ENCODE data around the gene NAMPT. TPM values are rescaled to one million over a fixed set of nuclear protein-coding genes. Genes with fewer than 3 reads are reported as not detected.
"Not testable (repeated sequence)": the region's sequence is repeated elsewhere in the genome, so short reads cannot be mapped to it uniquely, and the experiment has no call there.

Gene NAMPT
- total RNA-seq, 4 donors from 2014 or later = 107 to 199 (median 159) TPM

- H3K9me3 ChIP-seq = no peaks in the 10 kb centered on the region
- H3K27me3 ChIP-seq = no peaks in the 10 kb centered on the region
- intact Hi-C loops (cut with DNase I; ENCODE audit: low total_unique reads) = loop anchor here (2.0 kb wide), 3 partner anchors 39 to 209 kb away; partner anchors contain the start of gene NAMPT
- in situ Hi-C loops (cut with MboI; ENCODE audit: low sequenced_read_pairs in 4 of 4) = no loop called here
- ATAC-seq (no peak), DNase-seq (no peak)
- H3K27ac ChIP-seq = peak overlapping the region; percentile 73 to 91 (median 80)
- no peak overlapping the region for H3K4me3 ChIP-seq
- H3K4me1 ChIP-seq = peaks cover 16 to 27% of the 10 kb centered on the region in 2 donors
- H3K36me3 ChIP-seq = no peaks in the 10 kb centered on the region
- TF ChIP-seq POLR2A (IDR thresholded peaks at IDR 0.05) (no peak), CTCF (IDR thresholded peaks at IDR 0.05 in 4 of 5, conservative IDR thresholded peaks at IDR 0.05 in 1 of 5) (no peak)
Measured at GRCh38 chr7:106215868-106216516, 68.8 kb downstream of the NAMPT start.

GRCh38 chr7:106208944-106209343, 75.8 kb downstream of the NAMPT start:
- H3K27ac ChIP-seq; intact Hi-C loops (cut with DNase I; ENCODE audit: low total_unique reads); in situ Hi-C loops (cut with MboI; ENCODE audit: low sequenced_read_pairs in 4 of 4); H3K9me3 ChIP-seq; H3K4me3 ChIP-seq; ATAC-seq; H3K4me1 ChIP-seq; H3K27me3 ChIP-seq; H3K36me3 ChIP-seq; DNase-seq: not testable (repeated sequence)

- Histone ChIP-seq H3K27ac (no peak overlapping the region), H3K4me3 (no peak overlapping the region), H3K36me3 (no peaks in the 10 kb centered on the region), H3K4me1 (no peaks in the 10 kb centered on the region), H3K9me3 (no peaks in the 10 kb centered on the region), H3K27me3 (no peaks in the 10 kb centered on the region)
- TF ChIP-seq CTCF (IDR thresholded peaks at IDR 0.05 in 4 of 5, conservative IDR thresholded peaks at IDR 0.05 in 1 of 5) = no peak
- no peak for DNase-seq
- intact Hi-C loops (cut with DNase I; ENCODE audit: low total_unique reads) = no loop called here
- in situ Hi-C loops (cut with MboI; ENCODE audit: low sequenced_read_pairs in 4 of 4) = no loop called here
- no peak for ATAC-seq
Measured at GRCh38 chr7:106206826-106207541, 77.8 kb downstream of the NAMPT start.

GRCh38 chr7:106205621-106206222, 79.1 kb downstream of the NAMPT start:
- ATAC-seq (no peak), DNase-seq (no peak)
- TF ChIP-seq CTCF (IDR thresholded peaks at IDR 0.05 in 4 of 5, conservative IDR thresholded peaks at IDR 0.05 in 1 of 5) = no peak
- TF ChIP-seq POLR2A (IDR thresholded peaks at IDR 0.05) = no peak
- intact Hi-C loops (cut with DNase I; ENCODE audit: low total_unique reads) (no loop called here), in situ Hi-C loops (cut with MboI; ENCODE audit: low sequenced_read_pairs in 4 of 4) (no loop called here)
- Histone ChIP-seq H3K27ac (no peak overlapping the region), H3K9me3 (no peaks in the 10 kb centered on the region), H3K36me3 (no peaks in the 10 kb centered on the region), H3K27me3 (no peaks in the 10 kb centered on the region), H3K4me3 (no peak overlapping the region), H3K4me1 (no peaks in the 10 kb centered on the region)

GRCh38 chr7:106203473-106203872, 81.3 kb downstream of the NAMPT start:
- no peak for TF ChIP-seq CTCF (IDR thresholded peaks at IDR 0.05 in 4 of 5, conservative IDR thresholded peaks at IDR 0.05 in 1 of 5)
- no peak for TF ChIP-seq POLR2A (IDR thresholded peaks at IDR 0.05)
- H3K9me3 ChIP-seq = no peaks in the 10 kb centered on the region
- H3K4me1 ChIP-seq = peaks cover 11 to 14% of the 10 kb centered on the region in 2 donors
- H3K36me3 ChIP-seq = no peaks in the 10 kb centered on the region
- intact Hi-C loops (cut with DNase I; ENCODE audit: low total_unique reads) = no loop called here
- ATAC-seq (no peak), DNase-seq (no peak)
- no peak overlapping the region for H3K27ac ChIP-seq
- in situ Hi-C loops (cut with MboI; ENCODE audit: low sequenced_read_pairs in 4 of 4) = no loop called here
- no peak overlapping the region for H3K4me3 ChIP-seq
- H3K27me3 ChIP-seq = no peaks in the 10 kb centered on the region

All from gastrocnemius medialis (tissue), 4 donors.